HG03280 (cell line): ENCODE measurements around the gene NISCH.
A peak's percentile ranks its signal among the peaks of the same experiment; 100 is the strongest.

Source experiments
- ATAC-seq: cut with Tn5 transposase; IDR thresholded peaks from one replicate; pipeline ENCODE4 v1.9.1; 2021; ENCODE audit warnings: mild to moderate bottlenecking, moderate library complexity; ENCODE audit not compliant: unreplicated experiment

The NISCH gene

DNA sequence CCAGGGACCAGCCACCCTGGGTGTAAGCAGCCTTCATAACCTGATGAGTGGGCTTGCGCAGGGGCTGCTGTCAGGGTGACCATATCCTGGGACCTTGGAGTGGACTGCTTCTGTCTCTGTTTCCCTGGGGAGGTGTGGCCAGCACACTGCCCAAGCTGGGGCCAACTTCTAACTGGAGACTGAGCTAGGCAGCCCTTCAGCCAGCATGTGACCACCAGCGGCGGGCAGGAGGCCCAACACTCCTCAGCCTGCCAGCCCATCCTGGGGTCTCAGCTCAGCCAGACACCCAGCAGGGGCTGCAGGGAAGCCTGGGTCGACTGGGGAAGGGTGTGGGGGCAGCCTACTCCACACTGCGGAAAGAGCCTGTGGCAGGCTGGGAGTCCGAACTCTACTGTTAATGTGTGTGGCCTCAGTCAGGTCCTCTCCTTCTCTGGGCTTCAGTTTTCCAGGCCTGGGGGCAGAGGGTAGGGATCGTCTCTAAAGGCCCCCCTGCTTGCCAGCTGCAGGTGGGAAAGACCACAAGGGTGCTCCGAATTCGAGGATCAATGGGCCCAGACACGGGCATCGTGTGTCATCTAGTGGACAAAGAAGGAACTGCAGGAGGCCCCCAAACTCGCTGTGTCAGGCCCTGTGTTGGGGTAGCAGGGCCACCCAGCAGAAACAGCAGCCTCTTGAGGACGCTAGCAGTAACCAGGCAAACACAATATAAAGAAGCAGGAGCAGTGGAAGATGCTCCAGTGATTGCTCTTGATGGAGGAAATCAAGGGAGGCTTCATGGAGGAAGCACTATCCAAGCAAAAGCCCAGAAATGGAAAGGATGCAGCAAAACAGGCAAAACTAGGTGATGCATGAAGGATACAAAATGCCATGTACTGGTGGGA, 8.5 kb upstream of the NISCH start:
- ATAC-seq = peak; percentile 48

DNA sequence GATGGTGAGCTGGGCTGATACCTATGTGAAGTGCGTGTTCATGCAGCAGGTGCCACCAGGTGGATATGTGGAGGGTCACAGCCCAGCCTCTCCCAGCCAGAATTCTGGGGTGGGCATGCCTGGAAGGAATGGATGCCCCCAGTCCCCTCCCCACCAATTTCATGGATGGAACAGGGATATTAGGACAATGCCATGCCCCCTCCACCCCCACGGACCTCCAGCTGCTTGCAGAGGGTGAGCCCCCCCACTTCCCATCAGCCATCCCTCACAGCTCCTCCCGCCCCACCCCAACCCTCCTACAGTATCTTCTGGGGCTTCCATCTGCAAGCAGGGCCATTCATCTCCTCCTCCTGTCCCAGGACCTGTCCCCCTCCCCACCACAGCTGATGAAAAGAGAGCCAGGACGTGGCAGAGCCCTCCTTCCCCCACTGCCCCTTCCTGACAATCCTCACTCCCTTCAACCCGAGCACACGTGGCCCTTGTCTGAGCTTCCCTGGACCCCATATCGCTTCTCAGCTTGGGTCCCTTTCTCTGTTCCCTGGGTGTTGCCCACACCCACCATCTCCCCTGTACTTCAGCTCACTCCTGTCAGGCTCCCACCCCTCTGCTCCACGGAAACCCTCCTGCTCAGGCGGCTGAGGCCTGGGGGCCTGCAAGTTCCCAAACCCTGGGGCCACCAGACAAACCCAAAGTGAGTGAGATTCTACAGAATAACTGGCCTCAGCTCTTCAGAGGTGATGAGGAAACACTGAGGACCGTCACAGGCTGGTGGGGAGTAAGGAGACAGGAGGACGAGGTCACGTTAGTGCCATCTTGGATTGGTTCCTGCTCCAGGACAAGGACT, 7.7 kb upstream of the NISCH start:
- ATAC-seq = no peak

DNA sequence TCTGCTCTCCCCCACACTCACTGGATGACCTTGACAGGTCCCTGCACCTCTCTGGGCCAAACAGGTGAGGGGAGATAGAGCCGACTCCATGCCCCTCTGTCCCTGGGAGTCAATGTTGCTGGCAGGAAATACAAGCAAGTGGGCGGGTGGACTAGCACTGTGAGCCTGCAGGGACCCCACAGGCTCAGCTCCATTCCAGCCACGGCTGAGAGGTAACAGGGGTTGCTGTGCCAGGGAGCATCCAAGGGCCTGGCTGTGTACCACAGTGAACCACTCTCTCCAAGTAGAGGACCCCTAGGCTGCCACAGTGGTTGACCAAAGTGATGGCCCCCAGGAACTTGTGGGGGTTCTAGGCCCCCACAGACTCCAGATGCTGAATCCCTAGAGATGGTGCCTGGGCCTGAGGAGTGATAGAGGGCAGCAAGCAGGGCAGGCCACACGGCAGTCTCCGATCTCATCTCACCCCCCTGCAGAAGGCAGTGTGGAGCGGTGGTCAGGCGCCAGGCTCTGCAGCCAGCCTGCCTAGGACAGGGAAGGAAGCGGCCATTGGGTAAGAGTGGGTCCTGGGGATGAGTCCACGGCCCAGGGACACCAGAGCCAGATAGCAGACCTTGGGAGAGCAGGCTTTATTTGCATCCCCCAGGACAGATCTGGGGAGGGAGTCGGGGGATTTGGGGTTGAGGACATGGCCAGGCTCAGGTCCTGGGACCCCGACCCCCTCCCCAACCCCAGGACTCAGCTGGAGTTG, 4.7 kb upstream of the NISCH start:
- no peak for ATAC-seq

DNA sequence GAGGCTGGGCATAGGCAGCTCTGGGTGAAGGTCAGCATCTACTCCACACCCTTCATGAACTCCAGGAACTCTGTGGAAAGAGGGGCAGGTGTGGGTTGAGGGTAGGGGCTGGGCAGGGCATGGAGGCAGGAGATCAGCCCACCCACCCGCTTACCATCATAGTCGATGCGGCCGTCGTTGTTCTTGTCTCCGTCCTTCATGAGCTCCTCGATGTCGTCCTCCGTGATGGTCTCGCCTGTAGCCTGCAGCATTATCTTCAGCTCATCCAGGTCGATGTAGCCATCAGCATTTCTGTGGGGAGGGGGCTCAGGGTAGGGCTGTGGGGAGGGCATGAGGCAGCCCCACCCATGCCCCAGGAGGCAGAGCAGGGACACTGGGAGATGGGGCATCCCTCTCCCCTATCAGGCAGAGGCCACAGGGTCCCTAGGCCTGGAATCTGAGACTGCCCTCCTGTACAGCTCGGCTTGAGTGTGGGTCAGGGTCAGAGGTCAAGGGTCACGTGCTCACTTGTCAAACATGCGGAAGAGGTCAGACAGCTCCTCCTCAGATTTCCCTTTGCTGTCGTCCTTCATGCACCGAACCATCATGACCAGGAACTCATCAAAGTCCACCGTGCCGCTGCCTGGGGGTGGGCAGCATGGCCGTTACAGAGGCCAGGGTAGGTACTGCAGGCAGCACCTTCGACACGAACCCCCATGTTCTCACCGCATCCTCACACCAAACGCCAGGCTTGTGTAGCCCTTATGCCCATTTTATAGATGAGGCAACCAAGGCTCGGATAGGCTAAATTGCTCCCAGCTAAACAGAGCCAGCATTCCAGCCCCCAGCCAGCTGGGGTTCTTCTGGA, 3.9 kb upstream of the NISCH start:
- ATAC-seq = no peak

DNA sequence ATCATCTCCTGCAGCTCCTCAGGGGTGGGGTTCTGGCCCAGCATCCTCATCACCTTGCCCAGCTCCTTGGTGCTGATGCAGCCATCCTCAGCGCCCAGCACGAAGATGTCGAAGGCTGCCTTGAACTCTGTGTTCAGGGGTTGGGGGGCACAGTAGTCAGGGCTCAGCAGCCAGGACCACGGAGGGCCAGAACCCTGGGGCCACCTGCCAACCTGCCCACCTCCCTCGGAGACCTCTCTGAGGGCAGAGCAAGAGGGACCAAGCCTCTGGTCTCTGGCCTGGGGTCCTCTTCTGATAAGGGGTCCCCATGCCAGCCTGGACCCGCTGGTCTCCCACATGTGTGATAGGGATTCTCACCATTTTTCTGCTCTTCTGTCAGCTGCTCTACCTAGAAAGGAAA, 3.3 kb upstream of the NISCH start:
- ATAC-seq = no peak

DNA sequence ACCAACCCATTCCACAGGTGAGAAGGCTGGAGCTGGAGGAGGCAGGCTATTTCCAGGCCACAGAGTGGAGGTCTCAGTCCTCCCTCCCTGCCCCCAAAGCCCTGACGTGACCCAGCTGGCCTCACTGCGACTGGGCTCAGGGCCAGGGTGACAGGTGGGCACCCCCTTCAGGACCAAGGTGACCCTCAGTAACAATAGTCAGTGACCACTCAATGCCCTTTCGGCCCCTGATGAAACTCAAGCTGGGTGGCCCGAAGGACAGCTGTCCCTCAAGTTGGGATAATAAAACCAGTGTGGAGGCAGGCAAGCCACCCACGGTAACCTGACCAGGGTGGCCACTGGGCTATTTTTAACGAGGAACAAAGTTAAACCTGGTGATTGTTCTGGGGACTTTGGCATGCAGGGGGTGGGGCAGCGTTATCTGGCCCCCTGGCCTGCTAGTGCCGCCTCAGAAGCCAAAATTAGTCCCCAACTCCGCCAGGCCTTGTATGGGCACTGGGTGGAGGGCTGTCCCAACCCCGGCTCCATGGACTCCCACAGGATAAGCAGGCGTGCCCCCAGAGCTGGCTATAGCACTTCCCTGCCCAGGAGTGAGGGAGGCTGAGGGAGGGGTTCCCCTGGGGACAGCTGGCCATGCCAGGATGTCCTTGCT, 2.7 kb upstream of the NISCH start:
- no peak for ATAC-seq

DNA sequence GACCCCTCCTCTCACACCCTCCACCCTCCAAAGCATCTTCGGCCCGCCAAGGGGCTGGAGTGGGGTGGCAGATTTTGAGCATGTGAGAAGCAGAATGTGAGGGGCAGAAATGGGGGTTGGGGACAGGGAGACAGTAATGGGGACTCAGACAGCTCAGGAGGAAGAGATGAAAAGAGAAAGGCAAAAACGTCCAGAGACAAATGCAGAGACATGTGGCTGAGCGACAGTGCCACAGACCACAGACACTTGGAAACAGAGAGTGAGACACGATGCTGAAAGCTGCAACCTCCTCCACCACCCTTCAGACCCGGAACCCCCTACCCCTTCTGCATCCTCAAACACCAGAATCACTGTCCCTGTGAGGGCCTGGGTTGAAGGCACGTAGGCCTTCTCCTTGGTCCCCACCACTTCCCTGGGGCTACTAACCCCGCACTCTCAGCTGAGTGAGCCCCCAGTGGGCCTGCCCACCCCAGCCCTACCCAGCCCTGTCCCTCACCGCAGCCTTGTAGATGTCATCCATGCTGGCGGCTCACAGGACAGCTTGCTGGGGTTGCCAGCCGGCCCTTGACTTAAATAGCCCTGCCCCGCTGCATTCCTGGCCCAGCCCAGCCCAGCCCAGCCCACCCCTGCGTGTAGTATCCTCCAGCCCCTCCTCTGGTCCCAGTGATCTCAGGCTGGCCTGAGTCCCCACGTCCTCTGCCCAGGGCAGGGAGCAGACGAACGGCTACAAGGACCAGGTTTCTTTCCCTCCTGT, 1.7 kb upstream of the NISCH start, which contains the start of gene TNNC1:
Gene TNNC1, minus strand, starts transcription at position 546 of the 754 bp plus-strand sequence. Its CDS starts 26 bp downstream, at position 520.
- ATAC-seq = no peak

DNA sequence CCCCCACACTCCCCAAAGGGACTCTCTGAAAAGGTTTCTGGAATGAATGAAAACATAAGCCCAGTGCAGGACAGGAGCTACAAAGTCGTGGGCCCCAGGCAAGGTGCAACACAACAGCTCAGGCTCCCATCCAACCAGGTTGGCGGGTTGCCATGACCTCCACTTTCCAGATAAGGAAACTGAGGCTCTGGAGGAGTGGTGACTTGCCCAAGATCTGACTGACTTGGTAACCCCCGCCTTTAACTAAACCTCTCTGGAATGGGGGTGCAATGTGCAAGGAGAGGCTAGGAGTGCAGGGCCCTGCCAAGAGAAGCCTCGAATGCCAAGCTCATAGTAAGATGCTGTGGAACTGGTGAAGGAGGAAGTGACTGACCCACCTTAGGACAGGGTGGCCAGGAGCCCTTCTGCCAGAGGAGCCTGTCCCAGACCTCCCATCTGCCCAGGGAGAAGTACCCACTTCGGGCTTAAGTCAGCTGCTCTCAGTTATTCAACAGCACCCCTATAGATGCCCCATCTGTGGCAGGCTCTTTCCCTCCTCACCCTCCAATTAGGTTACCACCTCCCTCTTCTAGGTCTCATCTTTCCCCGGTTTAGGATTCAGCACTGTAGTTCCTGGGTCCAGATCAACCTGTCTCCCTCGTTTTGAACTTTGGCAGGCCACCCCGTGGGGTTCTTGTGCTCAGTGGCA, 1.0 kb upstream of the NISCH start:
- no peak for ATAC-seq

DNA sequence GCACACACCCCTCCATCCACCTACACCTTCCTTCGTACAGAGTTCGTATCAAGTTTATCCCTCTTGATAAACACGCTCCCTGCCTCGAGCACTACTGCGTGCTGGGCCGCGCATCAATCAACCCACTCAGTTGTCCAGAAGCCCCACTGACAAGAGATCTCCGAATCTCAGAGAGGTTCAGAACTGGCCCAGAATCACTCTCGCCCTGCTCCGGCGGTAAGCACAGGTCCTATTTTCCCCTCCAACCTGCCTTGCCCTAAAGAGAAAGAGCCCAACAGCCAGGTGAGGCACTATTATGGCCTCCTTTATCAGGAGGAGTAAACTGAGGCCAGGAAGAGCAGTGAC, 494 bp upstream of the NISCH start:
- ATAC-seq = no peak

DNA sequence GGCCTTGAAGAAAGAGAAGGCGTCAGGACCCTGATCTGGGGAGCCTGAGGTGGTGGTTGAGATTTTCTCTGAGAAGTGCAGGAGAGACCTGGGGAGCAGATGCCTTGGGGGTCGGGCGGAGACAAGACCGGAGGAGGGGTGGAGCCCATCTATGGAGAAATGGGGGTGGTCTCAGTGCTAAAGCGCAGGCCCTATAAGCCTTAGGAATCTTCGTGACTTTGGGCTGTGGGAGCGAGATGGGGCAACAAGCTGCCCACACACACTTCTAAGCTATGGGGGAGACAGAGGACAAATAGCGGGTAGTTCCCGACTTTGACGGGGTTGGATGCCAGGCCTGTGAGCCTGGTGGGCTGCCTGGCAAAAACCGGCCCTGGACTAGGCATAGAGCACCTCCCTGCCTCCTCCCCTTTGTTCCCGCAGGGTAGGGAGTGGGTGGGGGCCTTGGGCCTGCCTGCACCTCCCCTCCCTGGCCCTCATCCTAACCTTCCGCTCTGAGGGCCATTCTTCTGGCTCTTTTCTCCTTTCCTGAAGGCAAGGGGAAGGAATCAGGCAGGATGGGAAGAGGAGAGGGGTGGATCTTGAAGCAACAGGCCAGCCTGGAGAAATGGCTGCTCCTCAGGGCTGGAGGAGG, 880 bp downstream of the NISCH start:
- no peak for ATAC-seq

DNA sequence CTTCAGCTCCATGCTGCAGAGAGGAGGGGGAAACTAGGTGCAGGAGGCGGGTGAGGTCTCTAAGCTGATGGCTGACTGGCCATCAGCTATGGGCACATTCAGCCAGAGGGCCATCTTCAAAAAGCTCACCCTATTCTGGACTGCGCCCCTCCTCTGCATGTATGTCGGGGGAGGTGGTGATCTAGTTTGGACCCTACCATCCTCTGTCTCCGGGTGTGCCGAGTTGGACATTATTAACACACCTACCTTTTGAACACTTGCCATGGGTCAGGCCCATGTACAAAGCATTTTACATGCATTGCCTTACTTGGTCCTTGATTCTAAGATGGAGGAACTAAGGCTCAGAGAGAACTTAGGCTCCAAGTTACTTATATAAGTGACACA, 1.4 kb downstream of the NISCH start:
- no peak for ATAC-seq

DNA sequence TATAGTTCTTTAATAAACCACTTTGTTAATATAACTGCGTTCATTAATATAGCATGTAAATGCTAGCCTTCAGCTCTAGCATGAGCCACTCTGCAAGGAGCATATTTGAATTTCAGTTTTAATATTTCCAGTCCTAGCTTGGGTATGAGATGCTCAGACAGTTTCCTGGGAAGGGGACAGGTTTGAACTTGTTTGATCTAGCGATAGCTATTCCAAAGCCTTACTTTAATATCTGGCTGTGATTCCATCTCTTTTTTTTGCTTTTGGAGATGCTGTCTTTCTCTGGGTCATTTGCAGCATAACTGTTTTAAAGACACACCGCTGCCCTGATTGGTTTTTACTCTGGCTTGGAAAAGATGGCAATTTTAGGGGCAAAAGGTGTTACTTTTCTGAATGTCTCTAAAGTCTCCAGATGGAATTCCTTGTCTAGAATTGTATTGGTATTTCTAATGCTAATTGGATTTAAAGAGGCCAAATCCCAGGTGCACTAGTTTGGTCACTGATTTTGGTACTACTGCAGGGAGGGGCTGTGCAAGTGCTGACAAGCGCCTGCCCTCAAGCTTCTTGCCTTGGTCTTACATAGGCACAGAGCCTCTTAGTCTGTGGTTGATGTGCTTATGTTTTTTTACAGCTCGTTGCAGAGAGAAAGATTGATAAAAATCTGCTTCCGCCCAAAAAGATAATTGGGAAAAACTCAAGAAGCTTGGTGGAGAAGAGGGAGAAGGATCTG, 2.8 kb downstream of the NISCH start:
- no peak for ATAC-seq

DNA sequence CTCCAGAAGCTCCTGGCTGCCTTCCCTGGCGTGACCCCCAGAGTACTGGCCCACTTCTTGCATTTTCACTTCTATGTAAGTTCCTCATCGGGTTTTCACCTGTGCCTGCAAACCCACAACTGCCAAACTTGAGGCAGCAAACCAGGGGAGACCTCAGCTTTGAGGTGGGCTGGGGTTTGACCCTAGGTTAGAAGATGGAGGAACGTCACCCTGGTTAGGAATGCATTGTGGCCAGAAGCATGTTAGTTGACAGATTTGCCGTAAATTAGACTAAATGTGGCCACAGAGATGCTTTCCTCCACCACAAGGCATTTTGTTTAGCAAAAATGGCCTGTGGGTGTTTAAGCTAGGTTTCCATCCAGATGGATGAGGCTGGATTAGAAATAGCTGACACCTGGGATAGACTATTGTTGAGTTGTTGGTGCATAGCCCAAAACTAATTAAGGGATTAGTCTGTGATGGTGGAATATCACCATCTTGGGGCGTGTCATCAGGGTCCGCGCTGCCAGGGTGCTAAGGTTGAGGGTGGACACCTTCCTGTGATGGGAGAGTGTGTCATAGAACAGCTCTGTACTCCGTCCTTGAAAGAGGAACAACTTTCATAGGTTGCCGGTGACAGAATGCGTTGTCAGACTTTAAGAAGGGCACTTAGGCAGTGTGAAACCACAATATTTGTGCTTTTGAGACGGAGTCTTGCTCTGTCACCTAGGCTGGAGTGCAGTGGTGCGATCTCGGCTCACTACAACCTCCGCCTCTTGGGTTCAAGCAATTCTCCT, 3.6 kb downstream of the NISCH start:
- no peak for ATAC-seq

DNA sequence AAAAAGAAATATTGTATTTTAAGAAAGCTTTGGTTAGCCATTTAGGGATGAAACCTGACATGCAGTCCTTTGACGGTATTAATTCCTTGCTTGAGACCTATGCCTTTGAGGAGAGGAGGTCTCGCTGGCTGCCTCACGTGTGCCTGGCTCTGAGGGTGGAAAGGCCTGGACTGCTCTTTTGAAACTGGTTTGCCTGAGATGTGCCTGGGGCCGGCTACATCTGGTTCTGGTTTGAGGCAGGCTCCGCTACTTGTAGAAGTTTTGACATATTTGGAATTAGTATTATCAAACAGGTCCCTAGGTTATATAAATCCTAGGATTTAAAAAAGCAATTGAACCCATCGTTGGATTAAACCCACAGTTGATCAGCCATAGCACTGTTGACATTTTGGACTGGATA, 6.5 kb downstream of the NISCH start:
- no peak for ATAC-seq

DNA sequence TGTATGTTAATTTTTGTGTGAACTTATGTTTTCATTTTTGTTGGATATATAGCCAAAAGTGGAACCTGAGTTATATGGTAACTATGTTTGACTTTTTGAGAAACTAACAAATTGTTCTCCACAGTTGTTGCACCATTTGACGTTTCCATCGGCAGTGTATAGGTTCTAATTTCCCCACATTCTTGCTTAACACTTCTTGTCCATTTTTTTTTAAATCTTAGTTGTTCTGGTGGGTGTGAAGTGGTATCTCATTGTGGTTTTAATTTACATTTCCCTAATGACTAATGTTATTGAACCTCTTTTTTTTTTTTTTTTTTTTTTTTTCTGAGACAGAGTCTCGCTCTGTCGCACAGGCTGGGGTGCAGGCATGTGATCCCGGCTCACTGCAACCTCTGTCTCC, 8.0 kb downstream of the NISCH start:
- ATAC-seq = no peak

DNA sequence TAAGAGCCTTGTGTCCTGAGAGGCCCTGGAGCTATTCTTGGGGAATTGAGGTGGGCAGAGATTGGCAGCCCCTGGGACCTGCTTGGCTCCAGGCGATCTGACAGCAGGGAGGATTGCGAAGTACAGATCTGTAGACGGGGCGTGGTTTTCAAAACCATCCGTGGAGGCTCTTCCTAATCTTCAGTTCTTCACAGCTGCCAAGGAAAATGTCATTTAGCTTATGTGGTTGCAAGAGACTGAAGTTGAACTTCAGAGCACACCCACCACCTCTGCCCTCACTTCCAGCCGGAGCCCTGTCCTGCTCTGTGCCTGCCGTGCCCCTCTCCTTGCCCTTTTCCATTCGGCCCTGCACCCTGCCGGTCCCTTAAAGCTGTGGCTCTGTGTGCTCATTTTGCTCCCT, 12.9 kb downstream of the NISCH start:
- ATAC-seq = no peak

DNA sequence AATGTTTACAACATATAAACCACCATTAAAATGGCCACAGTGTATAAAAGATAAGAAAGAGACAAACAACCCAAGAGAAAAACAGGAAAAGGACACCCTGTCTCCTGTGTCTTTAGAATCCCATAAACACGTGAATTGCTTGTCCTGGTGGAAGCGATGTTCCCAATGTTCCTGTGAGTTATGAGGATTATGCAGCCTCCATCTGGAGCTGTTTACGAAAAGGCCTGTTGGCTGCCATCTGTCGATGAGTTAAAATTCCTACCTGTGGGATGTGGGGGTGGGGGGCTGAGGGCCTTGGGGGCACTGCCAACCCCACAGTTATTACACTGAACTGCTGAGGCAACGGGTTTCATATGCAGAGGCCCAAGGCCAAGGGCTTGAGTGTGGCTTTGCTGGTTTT, 13.6 kb downstream of the NISCH start:
- no peak for ATAC-seq
